Activated T-cell treated with anti-CD3 and anti-CD28 coated beads, Interleukin-2, amount 50 U/mL, for 1 hour (primary cell): ENCODE measurements around the gene TNFAIP1.
A peak's percentile ranks its signal among the peaks of the same experiment; 100 is the strongest.

ENCODE experiments used
- DNase-seq: peaks from one replicate; pipeline ENCODE4 v3.0.0-alpha.2; 2020

TNFAIP1 gene

GRCh38 chr17:28346746-28347246 is 11.2 kb downstream of the TNFAIP1 start:
- no peak for DNase-seq

- no peak for DNase-seq
Measured at GRCh38 chr17:28347261-28347891, 11.8 kb downstream of the TNFAIP1 start.

GRCh38 chr17:28348979-28349378 is 13.4 kb downstream of the TNFAIP1 start:
- DNase-seq: no peak

GRCh38 chr17:28350271-28350670 is 14.7 kb downstream of the TNFAIP1 start:
- no peak for DNase-seq

- DNase-seq: peak; percentile 96
Measured at GRCh38 chr17:28357061-28357900, 21.7 kb downstream of the TNFAIP1 start, which contains the start of gene POLDIP2. Gene POLDIP2, minus strand, starts transcription at chr17:28357527. Its CDS starts 79 bp downstream, at chr17:28357448.

- DNase-seq: no peak
Measured at GRCh38 chr17:28357901-28358197, 22.3 kb downstream of the TNFAIP1 start.

- no peak for DNase-seq
Measured at GRCh38 chr17:28363186-28363585, 27.6 kb downstream of the TNFAIP1 start.

GRCh38 chr17:28363776-28364650 is 28.5 kb downstream of the TNFAIP1 start:
- DNase-seq: no peak

GRCh38 chr17:28364665-28365363 is 29.3 kb downstream of the TNFAIP1 start, which contains the start of gene SEBOX:
Gene SEBOX, minus strand, starts transcription at chr17:28365199. Its CDS starts 48 bp downstream, at chr17:28365151.
- DNase-seq: no peak

- no peak for DNase-seq
Measured at GRCh38 chr17:28365487-28365886, 29.9 kb downstream of the TNFAIP1 start.

- no peak for DNase-seq
Measured at GRCh38 chr17:28366605-28367004, 31.0 kb downstream of the TNFAIP1 start.

GRCh38 chr17:28367641-28368305 is 32.2 kb downstream of the TNFAIP1 start:
- DNase-seq: no peak

- DNase-seq: no peak
Measured at GRCh38 chr17:28368306-28368831, 32.8 kb downstream of the TNFAIP1 start.

- DNase-seq: no peak
Measured at GRCh38 chr17:28368915-28369683, 33.5 kb downstream of the TNFAIP1 start.

GRCh38 chr17:28369684-28370034 is 34.1 kb downstream of the TNFAIP1 start:
- DNase-seq: no peak

GRCh38 chr17:28370035-28370743 is 34.6 kb downstream of the TNFAIP1 start, which contains the start of gene VTN:
Gene VTN, minus strand, starts transcription at chr17:28370307. Its CDS starts 104 bp downstream, at chr17:28370203.
- no peak for DNase-seq

- no peak for DNase-seq
Measured at GRCh38 chr17:28370744-28371103, 35.2 kb downstream of the TNFAIP1 start.

- DNase-seq: peak; percentile 81
Measured at GRCh38 chr17:28371245-28372202, 36.0 kb downstream of the TNFAIP1 start, which contains the start of gene SARM1. Gene SARM1, plus strand, starts transcription at chr17:28371694. Its CDS starts 339 bp downstream, at chr17:28372033.
